Chondrocyte (in vitro differentiated cells): ENCODE data around the gene NDST3. TPM values are rescaled to one million over a fixed set of nuclear protein-coding genes. Genes with fewer than 3 reads are reported as not detected.

Experiments
- DNase-seq: peaks from one replicate; pipeline ENCODE4 v3.0.0; 2021; ENCODE audit warnings: mixed read lengths, low spot score
- H3K27ac Mint-ChIP-seq: one replicate; pipeline ENCODE4 v1.8.0; 2021; ENCODE audit warnings: mild to moderate bottlenecking, moderate library complexity, mixed read lengths; ENCODE audit not compliant: unreplicated experiment
- H3K27me3 Mint-ChIP-seq: 2 replicates; pipeline ENCODE4 v1.8.0; 2021; ENCODE audit warnings: low read depth, mixed read lengths
- H3K36me3 Mint-ChIP-seq: 2 replicates; pipeline ENCODE4 v1.8.0; 2021; ENCODE audit warnings: low read depth, mixed read lengths
- H3K4me1 Mint-ChIP-seq: 2 replicates; pipeline ENCODE4 v1.8.0; 2021; ENCODE audit warnings: low read depth, mild to moderate bottlenecking, mixed read lengths
- H3K4me3 Mint-ChIP-seq: one replicate; pipeline ENCODE4 v1.8.0; 2021; ENCODE audit warnings: mild to moderate bottlenecking, moderate library complexity, mixed read lengths; ENCODE audit not compliant: unreplicated experiment
- H3K9me3 Mint-ChIP-seq: 2 replicates; pipeline ENCODE4 v1.8.0; 2021; ENCODE audit warnings: low read depth, mixed read lengths
- CTCF ChIP-seq: fragments of 200-600 bp; sonication (generic); IDR thresholded peaks from 2 replicates; pipeline ENCODE4 v1.5.0; 2021; ENCODE audit warnings: antibody characterized with exemption, mild to moderate bottlenecking, moderate library complexity
- total RNA-seq: library from RNA; stranded (reverse); gene quantifications from 3 replicates; pipeline ENCODE4 v1.2.1, GENCODE V29; 2021

Gene NDST3
- total RNA-seq, 1 donor from 2014 or later = 1.3 TPM

- Mint-ChIP-seq H3K27me3 (no peaks in the 10 kb centered on the region), H3K4me3 (no peak overlapping the region), H3K36me3 (peaks cover 2% of the 10 kb centered on the region), H3K27ac (no peak overlapping the region), H3K9me3 (no peaks in the 10 kb centered on the region), H3K4me1 (peaks cover 4% of the 10 kb centered on the region)
- no peak for DNase-seq
- no peak for TF ChIP-seq CTCF
These were observed 146.5 kb downstream of the NDST3 start for GRCh38 chr4:118180776-118181175.

- no peaks in the 10 kb centered on the region for H3K27me3 Mint-ChIP-seq
- no peak overlapping the region for H3K27ac Mint-ChIP-seq
- H3K4me1 Mint-ChIP-seq = no peaks in the 10 kb centered on the region
- no peak for TF ChIP-seq CTCF
- no peak for DNase-seq
- peaks cover 19% of the 10 kb centered on the region for H3K9me3 Mint-ChIP-seq
- H3K36me3 Mint-ChIP-seq = no peaks in the 10 kb centered on the region
- no peak overlapping the region for H3K4me3 Mint-ChIP-seq
These were observed 156.6 kb downstream of the NDST3 start for GRCh38 chr4:118190903-118191302.

- TF ChIP-seq CTCF = no peak
- Mint-ChIP-seq H3K4me1 (no peaks in the 10 kb centered on the region), H3K36me3 (no peaks in the 10 kb centered on the region), H3K4me3 (no peak overlapping the region), H3K27ac (no peak overlapping the region), H3K27me3 (no peaks in the 10 kb centered on the region), H3K9me3 (peaks cover 23% of the 10 kb centered on the region)
- DNase-seq = no peak
These were observed 159.1 kb downstream of the NDST3 start for GRCh38 chr4:118193421-118193820.

GRCh38 chr4:118206627-118207026, 172.3 kb downstream of the NDST3 start:
- no peak overlapping the region for H3K27ac Mint-ChIP-seq
- peaks cover 6% of the 10 kb centered on the region for H3K36me3 Mint-ChIP-seq
- DNase-seq = no peak
- no peak overlapping the region for H3K4me3 Mint-ChIP-seq
- H3K4me1 Mint-ChIP-seq = no peaks in the 10 kb centered on the region
- no peak for TF ChIP-seq CTCF
- H3K9me3 Mint-ChIP-seq = peaks cover 21% of the 10 kb centered on the region
- no peaks in the 10 kb centered on the region for H3K27me3 Mint-ChIP-seq

- Mint-ChIP-seq H3K4me3 (no peak overlapping the region), H3K27ac (no peak overlapping the region), H3K4me1 (no peaks in the 10 kb centered on the region), H3K9me3 (no peaks in the 10 kb centered on the region), H3K27me3 (no peaks in the 10 kb centered on the region), H3K36me3 (no peaks in the 10 kb centered on the region)
- no peak for TF ChIP-seq CTCF
- DNase-seq = no peak
These were observed 178.8 kb downstream of the NDST3 start for GRCh38 chr4:118213101-118213500.
